ENCODE results near the gene CRTAC1.
A peak's percentile ranks its signal among the peaks of the same experiment; 100 is the strongest.

The CRTAC1 gene

GRCh38 chr10:97905276-97905675 lies 125.1 kb downstream of the CRTAC1 start:
- H3K4me3 ChIP-seq (ENCODE audit: low read depth, low read length), result no peak overlapping the region
- DNase-seq (ENCODE audit: low read depth), result no peak
- no peak for TF ChIP-seq CTCF (conservative IDR thresholded peaks at IDR 0.05; ENCODE audit: low read depth, low read length)

- H3K4me3 ChIP-seq (ENCODE audit: low read depth, low read length), result no peak overlapping the region
- TF ChIP-seq CTCF (conservative IDR thresholded peaks at IDR 0.05; ENCODE audit: low read depth, low read length), result no peak
- DNase-seq (ENCODE audit: low read depth), result no peak
Measured at GRCh38 chr10:97904576-97904975, 125.8 kb downstream of the CRTAC1 start.

DNA sequence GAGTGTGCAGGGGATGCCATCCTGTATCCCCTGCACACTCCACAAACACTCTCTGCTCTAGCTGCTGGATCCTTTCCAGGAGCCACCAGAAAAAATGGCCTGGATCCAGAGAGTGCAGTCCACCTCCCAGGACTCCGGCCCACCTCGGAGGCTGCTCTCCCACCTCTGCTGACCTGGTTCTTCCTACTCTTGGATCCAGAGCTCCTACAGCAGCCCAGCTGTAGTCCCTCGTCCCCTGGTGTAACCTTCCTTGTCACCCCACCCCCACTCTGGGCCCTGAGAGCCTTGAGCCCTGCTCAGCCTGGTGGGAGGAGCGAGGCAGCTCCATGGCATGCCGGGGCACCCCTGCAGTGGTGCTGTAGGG lies 126.4 kb downstream of the CRTAC1 start:
- no peak for TF ChIP-seq CTCF (conservative IDR thresholded peaks at IDR 0.05; ENCODE audit: low read depth, low read length)
- DNase-seq (ENCODE audit: low read depth), result no peak
- H3K4me3 ChIP-seq (ENCODE audit: low read depth, low read length), result no peak overlapping the region

DNA sequence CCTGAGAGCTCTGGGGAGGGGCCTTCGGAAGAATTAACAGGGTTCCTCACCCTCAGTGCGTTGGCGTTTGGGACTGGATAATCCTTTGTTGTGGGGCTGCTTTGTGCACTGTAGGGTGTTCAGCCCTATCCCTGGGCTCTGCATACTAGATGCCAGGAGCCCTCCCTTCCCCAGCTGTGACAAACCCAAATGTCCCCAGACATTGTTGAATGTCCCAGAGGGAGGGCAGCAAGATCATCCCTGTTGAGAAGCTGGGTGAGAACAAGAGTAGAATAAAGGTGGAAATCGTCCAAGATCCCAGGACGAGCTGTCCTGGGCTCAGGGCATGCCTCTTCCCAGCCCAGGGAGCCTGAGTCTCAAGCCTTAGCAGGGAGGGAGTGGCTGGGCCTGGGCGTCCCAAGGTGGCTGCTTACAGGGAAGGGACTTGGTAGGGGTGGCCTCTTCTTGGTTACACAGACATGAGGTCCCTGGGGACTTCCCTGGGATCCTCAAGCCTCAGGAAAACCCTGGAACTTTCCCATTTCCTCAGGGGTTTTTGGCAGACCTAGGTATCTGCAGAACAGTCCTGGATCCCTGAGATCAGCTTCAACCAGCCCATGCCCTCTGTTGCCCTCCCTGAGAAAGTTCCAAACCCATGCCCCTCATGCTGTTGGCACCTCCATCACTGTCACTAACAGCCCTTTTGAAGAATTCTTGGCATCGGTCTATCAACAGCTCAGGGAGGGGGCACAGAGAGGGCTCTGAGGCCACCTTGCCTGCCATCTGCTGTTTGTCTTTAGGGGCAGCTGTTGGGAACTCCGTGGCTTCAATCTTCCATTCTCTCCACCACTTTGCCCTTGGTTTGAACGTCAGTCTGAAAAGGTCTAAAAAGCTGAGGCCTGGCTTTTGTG lies 127.0 kb downstream of the CRTAC1 start:
- DNase-seq (ENCODE audit: low read depth), result no peak
- no peak overlapping the region for H3K4me3 ChIP-seq (ENCODE audit: low read depth, low read length)
- TF ChIP-seq CTCF (conservative IDR thresholded peaks at IDR 0.05; ENCODE audit: low read depth, low read length), result no peak

DNA sequence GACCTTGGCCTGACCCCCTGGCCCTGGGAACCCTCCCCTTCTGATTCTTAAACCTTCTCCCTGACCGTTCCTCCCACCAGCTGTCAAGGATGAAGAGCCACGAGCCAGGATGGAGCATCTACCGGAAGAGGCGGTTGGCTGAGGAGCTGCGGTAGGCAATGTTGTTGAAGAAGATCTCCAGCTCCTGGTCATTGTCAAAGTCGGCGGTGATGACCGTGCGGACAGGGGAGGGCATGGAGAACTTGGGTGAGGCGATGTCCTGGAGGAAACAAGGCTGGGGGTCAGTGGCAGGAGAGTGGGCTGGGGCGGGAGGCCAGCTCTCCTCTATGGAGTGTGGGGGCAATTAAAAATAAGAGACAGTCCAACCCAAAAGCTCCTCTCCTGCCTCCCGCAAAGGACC lies 129.0 kb downstream of the CRTAC1 start:
- TF ChIP-seq CTCF (conservative IDR thresholded peaks at IDR 0.05; ENCODE audit: low read depth, low read length), result no peak
- H3K4me3 ChIP-seq (ENCODE audit: low read depth, low read length), result no peak overlapping the region
- DNase-seq (ENCODE audit: low read depth), result no peak

- peak; percentile 8 for DNase-seq (ENCODE audit: low read depth)
- no peak for TF ChIP-seq CTCF (conservative IDR thresholded peaks at IDR 0.05; ENCODE audit: low read depth, low read length)
- no peak overlapping the region for H3K4me3 ChIP-seq (ENCODE audit: low read depth, low read length)
Measured at GRCh38 chr10:97898429-97898828, 132.0 kb downstream of the CRTAC1 start.
